ENCODE measurements around the gene SBNO1.

DNA sequence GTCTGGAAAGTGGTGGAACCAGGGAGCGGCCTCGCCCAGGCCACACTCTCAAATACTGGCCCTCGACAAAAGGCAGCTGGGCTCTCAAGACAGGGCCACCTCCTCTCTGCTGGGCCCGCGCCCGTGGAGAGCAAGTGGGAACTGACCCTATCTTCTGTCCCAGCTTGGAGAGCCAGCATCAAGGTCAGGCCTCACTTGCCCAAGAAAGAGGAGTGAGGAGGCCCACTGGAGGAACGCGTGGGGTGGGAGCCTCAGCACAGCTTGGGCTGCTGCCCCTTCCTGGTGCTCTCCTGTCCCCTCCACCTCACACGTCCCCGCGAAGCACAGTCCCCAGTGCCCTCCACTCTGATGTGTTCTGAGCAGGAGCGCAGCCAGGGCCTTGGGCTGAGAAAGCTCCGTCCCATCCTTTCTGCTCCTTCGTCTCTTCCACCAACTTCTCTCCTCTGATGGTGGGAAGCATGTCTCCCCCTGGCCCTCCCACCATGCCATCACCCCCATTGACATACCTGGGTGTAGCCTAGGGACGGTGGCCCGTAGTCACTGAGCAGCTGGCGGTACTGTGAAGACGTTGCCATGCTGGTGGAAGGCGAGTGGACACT lies 97.9 kb downstream of the SBNO1 start:
- TF ChIP-seq YY1 (IDR thresholded peaks at IDR 0.05; ENCODE audit: insufficient read depth, insufficient read length), result no peak
- TF ChIP-seq SUZ12 (IDR thresholded peaks at IDR 0.05; ENCODE audit: extremely low read depth, insufficient read depth, insufficient read length), result no peak
